NCI-H146 treated with DMSO at 0.1 percent for 48 hours (cell line): ENCODE results near the gene ALDH5A1.

Experiments used
- DNase-seq: peaks from one replicate; lab custom pipeline; 2025; ENCODE audit not compliant: unreplicated experiment; lab: John Stamatoyannopoulos, UW

ALDH5A1 gene

DNA sequence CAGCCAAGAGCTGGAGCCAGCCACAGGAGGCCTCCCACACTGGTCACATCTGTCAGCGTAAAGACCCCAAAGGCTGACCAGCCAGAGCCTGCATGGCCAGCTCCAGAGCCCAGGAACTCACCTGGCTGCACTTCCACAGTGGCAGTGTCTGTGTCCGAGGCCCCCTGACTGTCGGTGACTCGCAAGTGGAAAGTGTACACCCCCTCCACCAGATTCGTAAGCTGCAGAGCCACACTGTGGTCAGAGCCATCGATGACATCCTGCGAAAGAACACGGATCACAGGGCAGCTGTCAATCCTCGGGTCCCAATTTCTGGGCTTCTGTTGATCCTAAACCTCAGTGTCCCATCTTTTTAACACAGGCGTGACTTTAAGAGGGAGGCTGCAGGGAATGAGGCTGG lies 69.3 kb downstream of the ALDH5A1 start:
- DNase-seq, result no peak

DNA sequence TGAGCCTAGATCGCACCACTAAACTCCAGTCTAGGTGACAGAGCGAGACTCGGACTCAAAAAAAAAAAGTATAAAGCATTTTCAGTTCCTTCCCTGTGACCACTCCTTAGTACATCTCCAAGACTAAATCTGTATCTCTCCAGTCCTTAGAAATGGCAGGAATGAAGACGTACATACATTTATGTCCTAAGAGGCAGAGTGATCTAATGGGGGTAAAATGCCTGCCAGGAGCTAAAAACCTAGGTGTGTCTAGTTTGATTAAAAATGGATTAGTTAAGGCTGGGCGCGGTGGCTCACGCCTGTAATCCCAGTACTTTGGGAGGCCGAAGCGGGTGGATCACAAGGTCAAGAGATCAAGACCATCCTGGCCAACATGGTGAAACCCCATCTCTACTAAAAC lies 70.4 kb downstream of the ALDH5A1 start:
- no peak for DNase-seq

DNA sequence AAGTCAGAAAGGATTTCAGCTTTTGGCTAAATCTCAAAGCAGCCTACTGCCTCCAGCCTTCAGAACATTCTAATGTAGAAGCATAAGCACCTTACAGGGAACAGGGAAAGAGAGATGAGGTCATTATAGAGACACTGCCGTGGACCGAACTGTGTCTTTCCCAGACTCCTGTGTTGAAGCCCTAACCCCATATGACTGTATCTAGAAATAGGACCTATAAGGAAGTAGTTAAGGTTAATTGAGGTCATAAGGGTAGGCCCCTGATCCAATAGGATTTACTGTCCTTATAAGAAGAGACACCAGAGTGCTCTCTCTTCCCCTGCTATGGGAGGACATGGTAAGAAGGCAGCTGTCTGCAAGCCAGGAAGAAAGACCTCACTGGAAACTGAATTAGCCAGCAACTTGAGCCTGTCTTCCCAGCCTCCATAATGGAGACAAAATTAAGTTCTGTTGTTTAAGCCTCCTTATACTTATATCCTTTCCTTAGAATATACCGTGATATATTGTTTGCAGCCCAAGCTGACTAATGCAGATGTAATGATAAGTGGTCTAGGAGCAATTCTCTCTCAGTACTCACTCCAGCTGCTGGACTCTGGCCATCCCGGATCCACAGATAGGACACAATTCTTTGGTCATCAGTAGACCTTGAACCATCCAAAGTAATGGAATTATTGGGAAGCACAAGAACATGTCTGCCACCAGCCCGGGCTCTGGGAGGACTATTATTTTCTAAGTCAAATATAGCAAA lies 71.4 kb downstream of the ALDH5A1 start:
- no peak for DNase-seq

DNA sequence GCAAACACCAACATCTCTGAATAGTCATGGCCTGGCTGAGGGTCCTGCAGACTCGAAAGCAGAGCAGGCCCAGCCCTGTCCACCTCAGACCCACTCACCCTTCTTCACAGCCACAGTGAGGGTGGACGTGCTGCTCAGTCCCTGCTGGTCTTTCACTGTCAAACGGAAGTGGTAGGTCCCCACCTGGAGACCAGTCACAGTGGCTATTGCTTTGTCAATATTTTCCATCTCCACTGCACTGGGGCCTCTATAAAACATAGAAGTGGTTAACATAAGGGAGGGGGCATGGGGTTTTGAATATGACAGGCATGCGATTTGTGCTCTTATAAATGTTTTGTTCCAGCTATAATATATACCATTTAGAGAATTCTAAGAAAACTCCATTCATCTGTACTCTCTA lies 73.9 kb downstream of the ALDH5A1 start:
- no peak for DNase-seq

DNA sequence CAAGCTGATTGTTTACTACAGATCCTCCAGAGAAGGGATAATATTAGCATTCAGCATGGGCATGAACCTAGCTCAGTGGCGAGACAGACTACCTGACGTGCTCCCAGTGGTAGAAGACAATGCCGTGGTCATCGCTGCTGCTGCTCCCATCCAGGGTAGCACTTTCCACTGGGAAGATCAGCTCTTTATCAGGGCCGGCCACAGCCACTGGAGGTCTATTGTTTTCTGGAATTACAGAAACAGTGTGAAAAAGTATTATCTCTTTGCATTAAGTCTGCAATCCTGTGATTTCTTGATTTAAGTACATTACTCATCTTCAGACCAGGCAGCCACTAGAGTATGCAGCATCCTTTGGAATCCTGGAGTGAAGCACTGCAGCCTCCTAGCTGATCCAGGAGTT lies 75.0 kb downstream of the ALDH5A1 start:
- no peak for DNase-seq

DNA sequence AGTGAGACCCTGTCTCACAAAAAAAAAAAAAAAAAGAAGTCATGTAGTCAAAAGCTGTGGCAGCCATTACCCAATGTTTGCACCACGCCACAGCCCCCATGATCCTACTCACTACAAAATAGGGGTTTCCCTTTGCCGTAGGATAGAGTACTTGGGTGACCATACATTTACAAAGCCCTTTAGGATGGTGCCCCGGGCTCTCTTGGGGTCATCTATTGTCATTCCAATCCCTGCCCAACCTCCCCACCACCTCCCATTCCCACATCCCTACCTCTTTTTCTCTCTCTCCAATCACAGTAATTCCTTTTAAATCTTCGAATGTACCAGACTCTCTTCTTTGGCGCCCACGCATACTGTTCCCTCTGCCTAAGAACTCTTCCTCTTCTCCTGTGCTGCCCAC lies 76.6 kb downstream of the ALDH5A1 start:
- DNase-seq, result no peak

DNA sequence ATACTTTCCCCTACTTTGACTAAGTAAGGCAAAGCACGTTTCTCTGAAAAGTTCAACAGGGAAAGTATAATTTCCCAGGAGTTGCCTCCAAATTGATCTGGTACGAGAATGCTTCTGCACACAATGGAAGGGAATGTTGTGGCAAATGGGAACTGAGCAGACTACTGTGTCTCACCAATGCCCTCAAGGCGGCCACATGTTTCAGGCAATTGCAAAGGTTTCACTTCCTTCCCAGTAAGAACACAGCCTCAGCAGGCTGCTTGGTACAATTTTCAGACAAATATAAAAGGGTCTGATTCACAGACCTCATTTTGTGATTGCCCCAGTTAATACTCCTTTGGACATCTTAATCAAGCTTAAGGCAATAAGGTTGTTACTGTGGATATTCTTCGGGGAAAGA lies 80.0 kb downstream of the ALDH5A1 start:
- no peak for DNase-seq

DNA sequence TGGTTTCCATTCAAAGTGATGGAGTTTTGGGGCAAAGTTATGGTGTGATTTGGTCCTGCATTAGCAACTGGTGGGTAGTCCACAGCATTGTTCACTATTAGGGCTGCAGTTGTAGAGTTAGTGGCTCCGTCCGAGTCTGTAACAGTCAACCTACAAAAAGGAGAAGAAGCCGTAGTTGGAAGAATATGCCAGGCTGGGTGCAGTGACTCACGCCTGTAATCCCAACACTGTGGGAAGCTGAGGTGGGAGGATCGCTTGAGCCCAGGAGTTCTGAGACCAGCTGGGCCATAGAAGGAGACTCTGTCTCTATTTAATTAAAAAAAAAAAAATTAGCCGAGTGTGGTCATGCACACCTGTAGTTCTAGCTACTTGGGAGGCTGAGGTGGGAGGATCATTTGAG lies 81.7 kb downstream of the ALDH5A1 start:
- no peak for DNase-seq

DNA sequence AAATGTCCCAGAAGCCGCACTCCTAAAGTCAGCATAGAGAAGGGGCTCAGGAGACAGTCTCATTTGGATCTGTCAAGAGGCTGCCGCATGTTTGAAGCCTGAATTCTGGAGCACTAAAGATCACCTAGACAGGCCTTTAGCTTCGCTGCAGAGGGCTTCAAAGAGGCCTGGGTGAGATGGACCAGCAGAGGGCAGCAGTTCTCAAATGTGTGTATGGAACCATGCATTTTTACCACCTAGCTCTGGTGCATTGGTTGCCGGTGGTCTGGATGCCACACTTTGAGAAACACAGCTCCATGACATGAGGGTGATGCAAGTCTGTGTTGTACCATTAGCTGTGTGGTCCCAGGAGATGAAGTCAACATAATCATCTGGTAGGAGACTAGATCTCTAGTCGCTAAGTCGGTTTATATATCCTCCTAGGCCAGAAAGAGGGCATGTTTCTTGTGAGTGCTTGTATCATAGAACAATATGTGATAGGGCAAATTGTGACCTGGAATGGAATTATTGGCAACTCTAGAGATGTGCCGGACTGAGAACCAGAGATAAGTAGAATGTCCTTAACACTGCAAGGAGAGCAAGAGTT lies 86.4 kb downstream of the ALDH5A1 start:
- DNase-seq, result peak; percentile 41

DNA sequence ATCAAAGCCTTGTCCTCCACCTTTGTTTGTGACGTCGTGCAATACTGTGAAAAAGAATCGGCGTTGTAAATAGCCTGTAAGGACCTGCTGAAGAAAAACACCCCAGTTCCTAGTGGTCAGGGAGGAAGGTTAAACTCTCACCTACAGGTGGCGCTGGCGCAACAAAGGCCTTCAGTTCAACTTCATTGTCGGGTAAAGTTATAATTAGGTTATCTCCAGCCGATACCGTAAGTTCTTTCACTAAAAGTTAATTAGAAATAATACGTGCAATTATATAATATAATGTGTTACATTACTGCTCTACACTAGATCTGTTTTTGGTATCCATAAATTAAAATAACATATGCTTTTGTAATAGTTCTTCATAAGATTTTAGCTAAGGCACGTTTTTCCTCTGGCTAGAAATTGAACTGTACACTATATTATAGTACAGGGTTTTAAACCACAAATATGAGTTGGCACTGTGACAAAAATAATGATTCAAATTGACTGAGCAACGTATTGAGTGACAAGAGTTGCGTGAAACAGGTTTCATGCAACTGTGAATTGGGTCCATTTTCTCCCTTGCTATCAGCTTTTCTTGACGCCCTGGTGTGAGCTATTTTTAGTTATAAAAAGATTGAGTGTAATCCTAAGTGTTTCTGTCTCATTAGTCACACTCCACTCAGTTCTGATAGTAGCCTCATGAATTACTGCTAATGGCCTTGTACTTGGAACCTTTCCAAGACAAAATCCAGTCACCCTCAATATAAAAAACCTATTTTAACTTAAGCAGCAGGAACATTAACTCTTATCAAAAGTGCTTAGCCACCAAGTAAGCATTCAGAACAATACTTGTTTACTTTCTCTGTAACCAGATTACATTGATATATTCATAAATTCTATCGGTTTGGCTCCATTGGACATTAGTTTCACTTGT lies 89.0 kb downstream of the ALDH5A1 start:
- peak; percentile 96 for DNase-seq

DNA sequence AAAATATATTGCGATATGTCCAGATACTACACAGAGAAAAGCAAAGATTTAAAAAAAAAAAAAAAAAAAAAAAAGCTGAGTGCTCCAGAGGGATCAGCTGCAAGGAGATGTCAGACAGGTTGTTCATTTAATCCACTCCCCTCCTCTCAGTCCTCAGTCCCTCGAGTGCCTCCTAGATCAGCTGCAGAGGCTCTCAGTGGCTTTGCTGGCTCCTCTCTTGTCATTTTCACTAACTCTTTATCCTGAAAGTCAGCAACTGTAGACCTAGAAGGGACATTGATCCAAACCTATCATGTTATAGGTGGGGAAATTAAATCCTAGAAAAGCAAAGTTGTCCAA lies 89.6 kb downstream of the ALDH5A1 start:
- DNase-seq, result peak; percentile 92
